ENCODE measurements around the gene SPG11. TPM values are rescaled to one million over a fixed set of nuclear protein-coding genes. Genes with fewer than 3 reads are reported as not detected.
"Not testable (repeated sequence)": the region's sequence is repeated elsewhere in the genome, so short reads cannot be mapped to it uniquely, and the experiment has no call there.

Gene SPG11
- total RNA-seq, 1 experiment from 2014 or later, result 55.0 TPM

DNA sequence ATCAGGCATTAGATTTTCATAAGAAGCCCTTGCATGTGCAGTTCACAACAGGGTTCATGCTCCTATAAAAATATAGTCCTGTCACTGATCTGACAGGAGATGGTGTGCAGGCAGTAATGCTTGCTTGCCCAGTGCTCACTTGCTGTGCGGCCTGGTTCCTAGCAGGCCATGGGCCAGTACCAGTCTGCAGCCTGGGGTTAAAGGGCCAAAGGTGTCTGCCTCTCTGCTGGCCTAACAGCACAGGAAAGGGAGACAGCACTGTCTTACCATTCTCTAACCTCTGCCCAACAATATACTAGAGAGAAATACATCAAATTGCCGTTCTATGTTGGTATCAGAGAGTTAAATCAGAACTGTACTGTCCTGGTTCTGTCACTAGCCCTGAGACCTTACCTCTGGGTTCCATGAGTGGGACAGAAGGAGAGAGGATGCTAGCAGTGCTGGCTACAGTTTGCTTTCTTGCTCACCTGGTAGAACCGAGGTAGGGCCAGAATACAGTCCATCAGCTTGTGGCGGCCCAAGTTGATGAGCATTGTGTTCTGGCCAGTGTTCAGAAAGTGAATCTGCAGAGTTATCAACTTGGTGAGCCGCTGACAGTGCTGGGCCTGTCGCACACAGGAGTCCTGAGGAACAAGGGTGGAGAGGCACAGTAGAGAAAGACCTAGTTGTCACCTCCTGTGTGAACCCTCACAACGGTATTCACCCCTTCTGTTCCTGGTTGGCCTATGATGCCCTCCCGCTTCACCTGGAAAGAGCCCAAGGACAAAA lies 97.9 kb downstream of the SPG11 start:
- Histone ChIP-seq H3K27ac (ENCODE audit: low read length) (no peak overlapping the region), H3K36me3 (ENCODE audit: control insufficient read depth, insufficient read depth, low read length) (peaks cover 24% of the 10 kb centered on the region), H3K27me3 (ENCODE audit: control insufficient read depth, insufficient read depth, low read length) (no peaks in the 10 kb centered on the region), H3K4me3 (ENCODE audit: low read depth in 2 of 2, low read length in 2 of 2) (no peak overlapping the region), H3K4me1 (ENCODE audit: control insufficient read depth, insufficient read depth, low read length) (no peaks in the 10 kb centered on the region), H3K9me3 (ENCODE audit: control insufficient read depth, insufficient read depth, low read depth, low read length) (peaks cover 4% of the 10 kb centered on the region; the same call in 1 of the 2 replicates)
- ChIA-PET CTCF (no interaction called here), POLR2A (no interaction called here)
- peak; percentile 19 for ATAC-seq
- no TSS peak for BruUV-seq (replicated peaks)
- in situ Hi-C loops (cut with HindIII; ENCODE audit: low pct_unique_long_range_greater_than_20kb, low sequenced_read_pairs), result no loop called here
- DNase-seq (ENCODE audit: low read depth, low spot score), result no peak
- intact Hi-C loops (cut with micrococcal nuclease; ENCODE audit: unreplicated experiment), result no loop called here
- TF ChIP-seq POLR2AphosphoS5 (IDR thresholded peaks at IDR 0.05; ENCODE audit: low read depth, low read length), result no peak; the same call in 1 of the 2 replicates
- TF ChIP-seq, protein P1, sequence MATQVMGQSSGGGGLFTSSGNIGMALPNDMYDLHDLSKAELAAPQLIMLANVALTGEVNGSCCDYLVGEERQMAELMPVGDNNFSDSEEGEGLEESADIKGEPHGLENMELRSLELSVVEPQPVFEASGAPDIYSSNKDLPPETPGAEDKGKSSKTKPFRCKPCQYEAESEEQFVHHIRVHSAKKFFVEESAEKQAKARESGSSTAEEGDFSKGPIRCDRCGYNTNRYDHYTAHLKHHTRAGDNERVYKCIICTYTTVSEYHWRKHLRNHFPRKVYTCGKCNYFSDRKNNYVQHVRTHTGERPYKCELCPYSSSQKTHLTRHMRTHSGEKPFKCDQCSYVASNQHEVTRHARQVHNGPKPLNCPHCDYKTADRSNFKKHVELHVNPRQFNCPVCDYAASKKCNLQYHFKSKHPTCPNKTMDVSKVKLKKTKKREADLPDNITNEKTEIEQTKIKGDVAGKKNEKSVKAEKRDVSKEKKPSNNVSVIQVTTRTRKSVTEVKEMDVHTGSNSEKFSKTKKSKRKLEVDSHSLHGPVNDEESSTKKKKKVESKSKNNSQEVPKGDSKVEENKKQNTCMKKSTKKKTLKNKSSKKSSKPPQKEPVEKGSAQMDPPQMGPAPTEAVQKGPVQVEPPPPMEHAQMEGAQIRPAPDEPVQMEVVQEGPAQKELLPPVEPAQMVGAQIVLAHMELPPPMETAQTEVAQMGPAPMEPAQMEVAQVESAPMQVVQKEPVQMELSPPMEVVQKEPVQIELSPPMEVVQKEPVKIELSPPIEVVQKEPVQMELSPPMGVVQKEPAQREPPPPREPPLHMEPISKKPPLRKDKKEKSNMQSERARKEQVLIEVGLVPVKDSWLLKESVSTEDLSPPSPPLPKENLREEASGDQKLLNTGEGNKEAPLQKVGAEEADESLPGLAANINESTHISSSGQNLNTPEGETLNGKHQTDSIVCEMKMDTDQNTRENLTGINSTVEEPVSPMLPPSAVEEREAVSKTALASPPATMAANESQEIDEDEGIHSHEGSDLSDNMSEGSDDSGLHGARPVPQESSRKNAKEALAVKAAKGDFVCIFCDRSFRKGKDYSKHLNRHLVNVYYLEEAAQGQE (IDR thresholded peaks at IDR 0.05; ENCODE audit: insufficient read depth in 1 of 2, low read depth in 2 of 2, low read length in 1 of 2), result no peak
- no peak for TF ChIP-seq SIN3A (IDR thresholded peaks at IDR 0.05; ENCODE audit: borderline replicate concordance, insufficient read depth, low read depth, low read length)
- TF ChIP-seq, protein P2, sequence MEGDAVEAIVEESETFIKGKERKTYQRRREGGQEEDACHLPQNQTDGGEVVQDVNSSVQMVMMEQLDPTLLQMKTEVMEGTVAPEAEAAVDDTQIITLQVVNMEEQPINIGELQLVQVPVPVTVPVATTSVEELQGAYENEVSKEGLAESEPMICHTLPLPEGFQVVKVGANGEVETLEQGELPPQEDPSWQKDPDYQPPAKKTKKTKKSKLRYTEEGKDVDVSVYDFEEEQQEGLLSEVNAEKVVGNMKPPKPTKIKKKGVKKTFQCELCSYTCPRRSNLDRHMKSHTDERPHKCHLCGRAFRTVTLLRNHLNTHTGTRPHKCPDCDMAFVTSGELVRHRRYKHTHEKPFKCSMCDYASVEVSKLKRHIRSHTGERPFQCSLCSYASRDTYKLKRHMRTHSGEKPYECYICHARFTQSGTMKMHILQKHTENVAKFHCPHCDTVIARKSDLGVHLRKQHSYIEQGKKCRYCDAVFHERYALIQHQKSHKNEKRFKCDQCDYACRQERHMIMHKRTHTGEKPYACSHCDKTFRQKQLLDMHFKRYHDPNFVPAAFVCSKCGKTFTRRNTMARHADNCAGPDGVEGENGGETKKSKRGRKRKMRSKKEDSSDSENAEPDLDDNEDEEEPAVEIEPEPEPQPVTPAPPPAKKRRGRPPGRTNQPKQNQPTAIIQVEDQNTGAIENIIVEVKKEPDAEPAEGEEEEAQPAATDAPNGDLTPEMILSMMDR (IDR thresholded peaks at IDR 0.05), result no peak
- no peak for TF ChIP-seq TCF7L2 (IDR thresholded peaks at IDR 0.05; ENCODE audit: low read depth, low read length)

DNA sequence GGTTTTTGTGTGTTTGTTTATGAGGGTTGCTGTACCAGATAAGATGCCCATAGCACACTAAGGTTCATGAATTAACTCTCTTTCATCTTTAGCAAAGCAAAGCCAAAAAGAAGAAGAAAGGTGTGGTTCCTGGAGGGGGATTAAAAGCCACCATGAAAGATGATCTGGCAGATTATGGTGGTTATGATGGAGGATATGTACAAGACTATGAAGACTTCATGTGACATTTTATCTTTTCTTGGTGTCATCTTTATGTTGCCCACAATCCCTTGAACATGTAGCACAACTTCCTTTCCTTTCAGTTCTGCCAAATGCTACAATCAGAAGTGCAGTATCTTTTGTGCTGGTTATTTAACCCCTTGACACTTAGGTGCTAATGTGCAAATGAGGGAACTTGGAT lies 102.5 kb downstream of the SPG11 start:
- DNase-seq (ENCODE audit: low read depth, low spot score); BruUV-seq (replicated peaks); H3K4me3 ChIP-seq (ENCODE audit: low read depth in 2 of 2, low read length in 2 of 2); H3K27me3 ChIP-seq (ENCODE audit: control insufficient read depth, insufficient read depth, low read length); POLR2A ChIA-PET; H3K9me3 ChIP-seq (ENCODE audit: control insufficient read depth, insufficient read depth, low read depth, low read length); intact Hi-C loops (cut with micrococcal nuclease; ENCODE audit: unreplicated experiment); H3K4me1 ChIP-seq (ENCODE audit: control insufficient read depth, insufficient read depth, low read length); H3K27ac ChIP-seq (ENCODE audit: low read length); CTCF ChIA-PET; ATAC-seq; in situ Hi-C loops (cut with HindIII; ENCODE audit: low pct_unique_long_range_greater_than_20kb, low sequenced_read_pairs): not testable (repeated sequence)
- peaks cover 48% of the 10 kb centered on the region for H3K36me3 ChIP-seq (ENCODE audit: control insufficient read depth, insufficient read depth, low read length)

Measured in Panc1 (cell line).